H1 (cell line): Measurements from ENCODE around the gene MTCL3.

ENCODE experiments used
- CHD7 ChIP-seq: fragments of 300-600 bp; sonication (generic); IDR thresholded peaks from 2 replicates; pipeline ENCODE4 v1.7.1; 2012; ENCODE audit warnings: low read length, moderate library complexity, mild to moderate bottlenecking, inconsistent platforms; ENCODE audit not compliant: insufficient replicate concordance
- CTBP2 ChIP-seq: IDR thresholded peaks from 2 replicates; pipeline ENCODE4 v1.7.0; 2011; ENCODE audit warnings: borderline replicate concordance, mild to moderate bottlenecking, moderate library complexity, mixed read lengths, low read length; ENCODE audit not compliant: insufficient read depth, insufficient read length
- EZH2 ChIP-seq: fragments of 200-600 bp; sonication (generic); IDR thresholded peaks from 2 replicates; pipeline ENCODE4 v1.7.1; 2012; ENCODE audit warnings: low read depth, mild to moderate bottlenecking, moderate library complexity, low read length, inconsistent platforms; ENCODE audit not compliant: severe bottlenecking
- FOSL1 ChIP-seq: IDR thresholded peaks from 2 replicates; pipeline ENCODE4 v1.6.1; 2011; ENCODE audit warnings: mild to moderate bottlenecking, low read depth, low read length, moderate library complexity; ENCODE audit not compliant: insufficient read depth
- HDAC6 ChIP-seq: IDR thresholded peaks from one replicate; pipeline ENCODE4 v1.7.1; 2012; ENCODE audit warnings: low read depth, mild to moderate bottlenecking, inconsistent platforms, low read length, moderate library complexity
- NRF1 ChIP-seq: IDR thresholded peaks from 2 replicates; pipeline ENCODE4 v1.6.1; 2011; ENCODE audit warnings: mild to moderate bottlenecking, low read depth, low read length, improper control_type of control experiment
- SP4 ChIP-seq: IDR thresholded peaks from 2 replicates; pipeline ENCODE4 v1.6.1; 2012; ENCODE audit warnings: low read length, inconsistent platforms
- TAF7 ChIP-seq: optimal IDR thresholded peaks from 2 replicates; pipeline ENCODE3; 2011; ENCODE audit warnings: low read depth, mild to moderate bottlenecking, inconsistent platforms, low read length, moderate library complexity, borderline replicate concordance
- YY1 ChIP-seq: IDR thresholded peaks from 2 replicates; pipeline ENCODE4 v1.6.1; 2011; ENCODE audit warnings: low read depth, mild to moderate bottlenecking, low read length
- TF ChIP-seq, protein P1 (sequence below): IDR thresholded peaks from 2 replicates; pipeline ENCODE4 v1.6.1; 2012; ENCODE audit warnings: inconsistent platforms

Gene MTCL3

GRCh38 chr6:127518710-127519468 is at the start of gene MTCL3 (continued):
- TF ChIP-seq CHD7 (no peak), TAF7 (peak; percentile 48), HDAC6 (no peak), NRF1 (no peak), SP4 (no peak), FOSL1 (no peak), YY1 (peak; percentile 78), EZH2 (no peak), CTBP2 (peak; percentile 16)
- TF ChIP-seq, protein P1, sequence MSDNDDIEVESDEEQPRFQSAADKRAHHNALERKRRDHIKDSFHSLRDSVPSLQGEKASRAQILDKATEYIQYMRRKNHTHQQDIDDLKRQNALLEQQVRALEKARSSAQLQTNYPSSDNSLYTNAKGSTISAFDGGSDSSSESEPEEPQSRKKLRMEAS = peak; percentile 78
